PC-9 (cell line): ENCODE measurements around the gene SLC2A4RG. TPM values are rescaled to one million over a fixed set of nuclear protein-coding genes. Genes with fewer than 3 reads are reported as not detected.

Experiments used
- BruUV-seq: library from RNA; stranded (reverse); fragments of 400-500 nt; replicated peaks from 2 replicates; lab custom pipeline; 2021; lab: Mats Ljungman, UMichigan
- CTCF ChIA-PET: fragments of 300-600 bp; sonication (Branson Sonifier 250); formaldehyde crosslinking; loops from one replicate; lab custom pipeline; 2022; ENCODE audit warnings: antibody characterized with exemption; lab: Charles Lee
- POLR2A ChIA-PET: fragments of 300-600 bp; sonication (Branson Sonifier 250); formaldehyde crosslinking; loops from one replicate; lab custom pipeline; 2022; ENCODE audit warnings: antibody characterized with exemption; ENCODE audit not compliant: unreplicated experiment; lab: Charles Lee
- DNase-seq, 2 experiments: peaks; one replicate each; pipeline versions ENCODE4 v3.0.0 to v3.0.0-alpha.2; 2015 to 2022; ENCODE audit warnings: mixed read lengths in 1 of 2
- H2AFZ ChIP-seq: fragments of 200-600 bp; sonication (generic); 2 replicates; pipeline ENCODE4 v1.8.1; 2017; ENCODE audit warnings: antibody characterized with exemption
- H3F3A ChIP-seq: fragments of 200-600 bp; sonication (generic); 2 replicates; pipeline ENCODE4 v1.8.1; 2017; ENCODE audit warnings: antibody characterized with exemption, mild to moderate bottlenecking, low read depth; ENCODE audit not compliant: insufficient read depth
- H3K27ac ChIP-seq: fragments of 200-600 bp; sonication (generic); 2 replicates; pipeline ENCODE4 v1.6.1; 2016; ENCODE audit warnings: mixed run types
- H3K27me3 ChIP-seq: fragments of 200-600 bp; sonication (generic); 2 replicates; pipeline ENCODE4 v1.6.1; 2016; ENCODE audit warnings: low read depth, mixed run types; ENCODE audit not compliant: insufficient read depth
- H3K36me3 ChIP-seq: fragments of 200-600 bp; sonication (generic); 2 replicates; pipeline ENCODE4 v1.6.1; 2016; ENCODE audit warnings: low read depth, mixed run types
- H3K4me1 ChIP-seq: fragments of 200-600 bp; sonication (generic); replicated peaks from 2 replicates; pipeline ENCODE4 v1.6.1; 2016; ENCODE audit warnings: mixed run types; ENCODE audit not compliant: insufficient read depth
- H3K4me2 ChIP-seq: fragments of 200-600 bp; sonication (generic); 2 replicates; pipeline ENCODE4 v1.6.1; 2017; ENCODE audit warnings: mixed run types
- H3K4me3 ChIP-seq: fragments of 200-600 bp; sonication (generic); 2 replicates; pipeline ENCODE4 v1.6.1; 2016; ENCODE audit warnings: mixed run types
- H3K79me2 ChIP-seq: fragments of 200-600 bp; sonication (generic); 2 replicates; pipeline ENCODE4 v1.6.1; 2017; ENCODE audit warnings: low read depth, mixed run types
- H3K9me2 ChIP-seq: fragments of 200-600 bp; sonication (generic); 2 replicates; pipeline ENCODE4 v1.8.1; 2017; ENCODE audit warnings: mild to moderate bottlenecking; ENCODE audit not compliant: insufficient read depth
- H3K9me3 ChIP-seq: fragments of 200-600 bp; sonication (generic); 2 replicates; pipeline ENCODE4 v1.8.1; 2016; ENCODE audit warnings: low read depth; ENCODE audit not compliant: insufficient read depth
- H4K20me1 ChIP-seq: fragments of 200-600 bp; sonication (generic); 2 replicates; pipeline ENCODE4 v1.8.1; 2017; ENCODE audit not compliant: insufficient read depth
- CTCF ChIP-seq: fragments of 200-600 bp; sonication (generic); conservative IDR thresholded peaks from 2 replicates; pipeline ENCODE4 v1.6.1; 2017; ENCODE audit warnings: mixed run types, antibody characterized with exemption, mild to moderate bottlenecking, moderate library complexity
- EZH2 ChIP-seq: fragments of 200-600 bp; sonication (generic); IDR thresholded peaks from 2 replicates; pipeline ENCODE4 v1.8.0; 2017; ENCODE audit warnings: antibody characterized with exemption, low read depth
- intact Hi-C: fragments of 100-400 bp; cut with micrococcal nuclease; formaldehyde crosslinking; loops from one replicate; pipeline ENCODE4 v1.10.0; 2022; ENCODE audit not compliant: unreplicated experiment
- total RNA-seq: library from RNA; stranded (reverse); gene quantifications from 2 replicates; pipeline ENCODE4 v1.2.3, GENCODE V29; 2021

The SLC2A4RG gene
- total RNA-seq, 1 experiment from 2014 or later: 167 TPM

DNA sequence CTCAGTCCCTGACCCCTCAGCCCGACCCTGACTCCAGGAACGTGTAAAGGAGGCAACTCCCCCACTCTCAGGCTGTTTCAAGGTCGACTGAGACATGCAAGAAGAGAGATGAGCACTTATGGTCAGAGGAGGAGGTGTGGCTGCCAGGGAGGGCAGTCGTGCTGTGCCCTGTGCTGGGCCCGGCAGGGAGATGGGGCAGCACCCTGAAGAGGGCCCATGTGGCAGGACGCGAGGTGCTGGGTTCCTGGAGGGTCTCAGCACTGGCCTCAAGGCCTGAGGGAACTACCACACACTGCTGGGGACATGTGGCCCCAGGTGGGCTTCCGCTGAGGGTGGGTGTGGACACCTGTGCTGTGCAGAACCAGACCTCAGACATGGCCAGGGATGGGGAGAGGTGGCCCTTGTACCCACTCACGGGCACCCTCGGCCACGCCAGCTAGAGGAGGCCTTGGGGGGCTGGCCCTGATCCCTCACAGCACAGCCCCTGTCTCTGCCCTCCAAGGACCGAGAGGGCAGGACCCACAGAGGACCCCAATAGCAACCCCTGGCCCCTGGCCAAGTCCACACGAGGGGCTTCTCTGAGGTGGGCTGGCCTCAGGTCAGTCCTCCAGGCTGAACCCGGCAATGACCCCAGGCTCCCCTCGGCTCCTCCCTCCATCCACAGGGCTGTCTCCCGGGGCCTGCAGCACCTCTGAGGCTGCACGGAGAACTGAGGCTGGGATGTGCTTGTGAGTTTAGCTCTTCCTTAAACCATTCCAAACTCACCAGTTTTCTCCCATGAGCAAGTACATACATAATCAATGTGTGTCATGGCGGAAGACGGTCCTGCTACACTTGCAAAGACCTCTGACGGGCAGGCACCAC is 8.7 kb downstream of the SLC2A4RG start:
- H3K4me1 ChIP-seq: no peaks in the 10 kb centered on the region
- TF ChIP-seq EZH2: no peak
- TF ChIP-seq CTCF: no peak
- no peaks in the 10 kb centered on the region for H3K9me3 ChIP-seq
- POLR2A ChIA-PET: interaction anchor here (0.5 kb wide), 1 partner anchor 1049 kb away, joined by 4 read pairs; no protein-coding TSS in a partner anchor
- H3F3A ChIP-seq: peaks cover 37% of the 10 kb centered on the region; the same call in 1 of the 2 replicates
- H3K4me2 ChIP-seq: no peak overlapping the region
- H3K27ac ChIP-seq: no peak overlapping the region
- no peaks in the 10 kb centered on the region for H3K27me3 ChIP-seq
- no peaks in the 10 kb centered on the region for H3K9me2 ChIP-seq
- H3K36me3 ChIP-seq: no peaks in the 10 kb centered on the region
- H4K20me1 ChIP-seq: 0 out of 2 replicates have a peak, but pooled peaks cover 5% of the 10 kb centered on the region
- BruUV-seq: no TSS peak
- DNase-seq: no peak
- H3K79me2 ChIP-seq: no peaks in the 10 kb centered on the region
- H2AFZ ChIP-seq: no peak overlapping the region
- CTCF ChIA-PET: no interaction called here
- intact Hi-C loops: no loop called here
- H3K4me3 ChIP-seq: no peak overlapping the region

DNA sequence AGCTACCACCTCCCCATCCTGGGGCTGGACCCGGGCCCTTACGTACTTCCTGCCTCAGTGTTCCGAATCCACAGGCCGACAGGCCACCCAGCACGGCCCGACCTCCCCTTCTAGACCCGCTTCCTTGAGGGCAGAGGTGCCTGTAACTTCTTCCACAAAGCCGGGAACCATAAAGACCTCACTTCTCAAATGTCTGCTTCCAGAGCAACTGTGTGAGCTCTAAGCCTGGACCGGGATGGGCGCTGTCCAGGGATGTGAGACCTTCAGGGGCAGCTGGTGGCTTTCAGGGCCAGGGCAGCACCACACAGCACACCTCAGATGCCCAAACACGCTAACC is 9.3 kb downstream of the SLC2A4RG start:
- Histone ChIP-seq H3K79me2 (no peaks in the 10 kb centered on the region), H3K36me3 (no peaks in the 10 kb centered on the region), H3K4me3 (no peak overlapping the region), H3K4me1 (no peaks in the 10 kb centered on the region), H3K4me2 (no peak overlapping the region), H3K9me2 (no peaks in the 10 kb centered on the region), H4K20me1 (0 out of 2 replicates have a peak, but pooled peaks cover 5% of the 10 kb centered on the region), H3K27ac (no peak overlapping the region), H2AFZ (no peak overlapping the region), H3K9me3 (no peaks in the 10 kb centered on the region), H3K27me3 (no peaks in the 10 kb centered on the region), H3F3A (peaks cover 31% of the 10 kb centered on the region; the same call in 1 of the 2 replicates)
- intact Hi-C loops: no loop called here
- POLR2A ChIA-PET: no interaction called here
- CTCF ChIA-PET: no interaction called here
- BruUV-seq: no TSS peak
- DNase-seq: no peak
- TF ChIP-seq EZH2 (no peak), CTCF (no peak)

DNA sequence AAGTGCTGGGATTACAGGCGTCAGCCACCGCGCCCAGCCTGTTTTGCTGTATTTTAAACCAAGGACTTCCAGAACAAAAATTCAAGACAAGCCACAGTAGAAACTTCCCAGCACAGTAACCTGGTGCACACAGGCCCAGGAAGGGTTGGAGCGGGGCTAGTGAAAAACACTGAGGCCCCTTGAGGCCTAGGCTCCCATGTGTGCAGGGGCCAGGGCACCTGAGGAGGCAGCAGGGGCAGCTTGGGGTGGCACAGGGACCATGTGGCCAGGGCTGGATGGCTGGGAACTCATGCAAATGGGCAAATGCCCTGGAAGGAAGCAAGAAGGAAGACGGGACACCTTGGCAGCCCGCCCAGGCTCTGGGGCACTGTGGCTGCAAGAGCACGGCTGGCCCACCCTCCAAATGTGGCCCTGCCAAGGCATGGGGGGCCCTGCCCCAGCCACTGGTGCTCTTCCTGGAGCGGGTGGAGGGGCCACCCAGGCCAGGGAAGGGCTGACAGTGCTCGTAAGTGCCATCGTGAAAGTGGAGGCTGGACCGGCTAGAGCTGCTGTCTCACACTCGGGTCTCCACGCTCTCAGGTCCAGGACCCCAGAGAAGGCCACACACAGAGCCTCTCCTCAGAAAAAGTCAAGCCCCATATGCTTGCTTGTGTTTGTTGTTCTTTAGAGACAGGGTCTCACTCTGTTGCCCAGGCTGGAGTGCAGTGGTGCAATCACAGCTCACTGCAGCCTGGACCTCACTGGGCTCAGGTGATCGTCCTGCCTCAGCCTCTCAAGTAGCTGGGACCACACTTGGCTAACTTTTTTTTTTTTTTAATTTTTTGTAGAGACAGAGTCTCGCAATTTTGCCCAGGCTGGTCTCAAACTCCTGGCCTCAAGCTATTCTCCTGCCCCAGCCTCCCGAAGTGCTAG is 10.3 kb downstream of the SLC2A4RG start:
- no TSS peak for BruUV-seq

More for the DNA sequence above, 10.3 kb downstream of the SLC2A4RG start:
- no peak for DNase-seq
- no peaks in the 10 kb centered on the region for H3K4me1 ChIP-seq
- no peak overlapping the region for H2AFZ ChIP-seq
- no peaks in the 10 kb centered on the region for H3K9me2 ChIP-seq
- no peak overlapping the region for H3K4me3 ChIP-seq
- intact Hi-C loops: no loop called here
- H3F3A ChIP-seq: peaks cover 22% of the 10 kb centered on the region; the same call in 1 of the 2 replicates
- TF ChIP-seq EZH2 (no peak), CTCF (no peak)
- CTCF ChIA-PET: interaction anchor here (0.6 kb wide), 1 partner anchor 44 kb away, joined by 4 read pairs; no protein-coding TSS in a partner anchor
- no peaks in the 10 kb centered on the region for H3K27me3 ChIP-seq
- no peak overlapping the region for H3K27ac ChIP-seq
- H3K36me3 ChIP-seq: no peaks in the 10 kb centered on the region
- H3K79me2 ChIP-seq: no peaks in the 10 kb centered on the region
- H4K20me1 ChIP-seq: 0 out of 2 replicates have a peak, but pooled peaks cover 5% of the 10 kb centered on the region
- H3K9me3 ChIP-seq: no peaks in the 10 kb centered on the region
- H3K4me2 ChIP-seq: no peak overlapping the region
- POLR2A ChIA-PET: interaction anchor here (0.9 kb wide), 1 partner anchor 213 kb away, joined by 3 read pairs; no protein-coding TSS in a partner anchor
